Smooth muscle cell (in vitro differentiated cells): ENCODE data around the gene VPS45. TPM values are rescaled to one million over a fixed set of nuclear protein-coding genes. Genes with fewer than 3 reads are reported as not detected.

Experiments
- DNase-seq: peaks from one replicate; lab custom pipeline; 2025; ENCODE audit not compliant: unreplicated experiment; lab: John Stamatoyannopoulos, UW
- H2AFZ ChIP-seq: fragments of 200-600 bp; sonication (generic); 2 replicates; pipeline ENCODE4 v1.6.0; 2016; ENCODE audit warnings: antibody characterized with exemption, low read depth, mild to moderate bottlenecking
- H3F3A ChIP-seq: fragments of 200-600 bp; sonication (generic); 2 replicates; pipeline ENCODE4 v1.6.0; 2017; ENCODE audit warnings: antibody characterized with exemption, low read depth
- H3K27ac ChIP-seq: fragments of 200-600 bp; sonication (generic); 2 replicates; pipeline ENCODE4 v1.5.1; 2016; ENCODE audit warnings: low read depth, mild to moderate bottlenecking
- H3K27me3 ChIP-seq: fragments of 200-600 bp; sonication (generic); 2 replicates; pipeline ENCODE4 v1.6.1; 2016; ENCODE audit warnings: low read depth, mild to moderate bottlenecking
- H3K36me3 ChIP-seq: fragments of 200-600 bp; sonication (generic); 2 replicates; pipeline ENCODE4 v1.5.1; 2016; ENCODE audit warnings: low read depth
- H3K4me1 ChIP-seq: fragments of 200-600 bp; sonication (generic); 2 replicates; pipeline ENCODE4 v1.5.1; 2016; ENCODE audit warnings: low read depth
- H3K4me2 ChIP-seq: fragments of 200-600 bp; sonication (generic); 2 replicates; pipeline ENCODE4 v1.6.0; 2016; ENCODE audit warnings: mild to moderate bottlenecking
- H3K4me3 ChIP-seq: fragments of 200-600 bp; sonication (generic); 2 replicates; pipeline ENCODE4 v1.5.1; 2016; ENCODE audit warnings: mild to moderate bottlenecking
- H3K79me2 ChIP-seq: fragments of 200-600 bp; sonication (generic); 2 replicates; pipeline ENCODE4 v1.6.0; 2016; ENCODE audit warnings: low read depth, mild to moderate bottlenecking
- H3K9ac ChIP-seq: fragments of 200-600 bp; sonication (generic); 2 replicates; pipeline ENCODE4 v1.6.0; 2016; ENCODE audit warnings: low read depth
- H3K9me3 ChIP-seq: fragments of 200-600 bp; sonication (generic); replicated peaks from 2 replicates; pipeline ENCODE4 v1.5.1; 2016; ENCODE audit warnings: low read depth
- H4K20me1 ChIP-seq: fragments of 200-600 bp; sonication (generic); 2 replicates; pipeline ENCODE4 v1.6.0; 2016; ENCODE audit warnings: low read depth
- CTCF ChIP-seq: fragments of 200-600 bp; sonication (generic); IDR thresholded peaks from 2 replicates; pipeline ENCODE4 v1.5.1; 2017; ENCODE audit warnings: borderline replicate concordance, mild to moderate bottlenecking, antibody characterized with exemption; ENCODE audit not compliant: insufficient read depth, poor library complexity, severe bottlenecking
- WGBS: methylation state at CpG from one replicate; pipeline ENCODE4 v1.1.7; 2016; ENCODE audit warnings: low lambda C conversion rate; 5-methylcytosine and 5-hydroxymethylcytosine counted together
- polyA plus RNA-seq: library from polyadenylated mRNA; unstranded; fragments of >200 nt; fragmentation: Nextera tagmentation; extraction: Ambion mirVana; gene quantifications from 2 replicates; pipeline ENCODE4 v1.2.1, GENCODE V29; 2016
- total RNA-seq: library from RNA; depleted of rRNA; stranded (reverse); fragments of >200 nt; gene quantifications from 2 replicates; pipeline ENCODE4 v1.2.3, GENCODE V29; 2014

VPS45 gene
- total and polyA plus RNA-seq, 2 experiments from 2014 or later = 28.6 to 44.7 TPM

DNA sequence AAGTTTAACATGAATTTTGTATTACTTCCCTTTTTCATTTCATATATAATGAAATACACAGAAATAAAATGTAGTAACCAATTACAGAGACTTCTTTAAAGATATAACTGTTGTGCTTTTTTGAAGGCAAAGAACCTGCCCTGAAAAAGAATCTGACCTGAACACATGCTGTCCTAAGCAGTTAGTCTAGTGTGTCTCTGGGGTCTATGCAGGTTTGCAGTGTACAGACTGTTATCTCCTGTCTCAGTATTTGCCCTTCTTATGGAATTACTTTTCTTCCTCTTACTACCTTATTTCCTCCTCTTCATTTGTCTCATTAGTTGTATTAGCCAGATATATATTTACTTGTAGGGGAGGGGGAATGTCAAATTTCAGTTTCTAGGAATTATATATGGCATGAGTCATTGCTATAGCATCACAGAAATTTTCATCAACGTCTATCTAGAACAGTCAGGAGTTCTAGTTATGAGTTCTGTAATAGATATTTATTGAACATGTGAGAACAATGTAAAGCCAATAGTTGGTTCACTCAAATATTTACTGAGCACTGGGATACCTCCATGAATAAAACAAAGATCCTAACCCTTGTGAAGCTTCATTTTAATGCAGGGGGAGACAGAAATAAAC is 53.8 kb downstream of the VPS45 start:
- H3K9me3 ChIP-seq = no peaks in the 10 kb centered on the region
- no peaks in the 10 kb centered on the region for H3K36me3 ChIP-seq
- H4K20me1 ChIP-seq = no peaks in the 10 kb centered on the region
- H3K79me2 ChIP-seq = no peaks in the 10 kb centered on the region
- no peak for TF ChIP-seq CTCF
- WGBS = 73% methylated on average over 1 of the region's 1 CpG
- no peak overlapping the region for H3K9ac ChIP-seq
- H3K27ac ChIP-seq = no peak overlapping the region
- no peak for DNase-seq
- no peaks in the 10 kb centered on the region for H3K27me3 ChIP-seq
- no peak overlapping the region for H3K4me3 ChIP-seq
- no peak overlapping the region for H3K4me2 ChIP-seq
- H2AFZ ChIP-seq = no peak overlapping the region
- H3K4me1 ChIP-seq = no peaks in the 10 kb centered on the region
- no peaks in the 10 kb centered on the region for H3F3A ChIP-seq

GRCh38 chr1:150126811-150127210 is 59.2 kb downstream of the VPS45 start:
- Histone ChIP-seq H3K4me3 (no peak overlapping the region), H4K20me1 (no peaks in the 10 kb centered on the region), H3K36me3 (no peaks in the 10 kb centered on the region), H3K79me2 (no peaks in the 10 kb centered on the region), H3K4me2 (no peak overlapping the region), H3K4me1 (no peaks in the 10 kb centered on the region), H3K27me3 (no peaks in the 10 kb centered on the region), H3K9ac (no peak overlapping the region), H2AFZ (no peak overlapping the region), H3K27ac (no peak overlapping the region), H3F3A (no peaks in the 10 kb centered on the region), H3K9me3 (no peaks in the 10 kb centered on the region)
- no peak for TF ChIP-seq CTCF
- 92% methylated on average over 2 of the region's 2 CpGs for WGBS
- DNase-seq = no peak

DNA sequence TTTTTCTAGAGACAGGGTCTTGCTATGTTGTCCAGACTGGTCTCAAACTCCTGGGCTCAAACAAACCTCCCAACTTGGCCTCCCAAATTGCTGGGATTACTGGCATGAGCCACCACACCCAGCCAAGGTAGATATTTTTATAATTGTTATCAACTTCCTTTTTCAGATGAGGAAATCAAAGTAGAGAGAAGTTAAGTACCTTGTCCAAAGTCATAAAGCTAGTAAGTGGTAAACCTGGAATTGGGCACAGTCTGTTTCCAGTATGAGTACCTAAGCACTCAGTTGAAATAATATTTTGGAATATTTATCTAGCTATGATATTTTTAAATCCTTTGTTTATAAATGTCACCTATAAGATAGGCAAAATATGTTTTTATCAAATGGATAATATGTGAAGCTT is 59.9 kb downstream of the VPS45 start:
- Histone ChIP-seq H3K36me3 (no peaks in the 10 kb centered on the region), H3K9ac (no peak overlapping the region), H3K4me3 (no peak overlapping the region), H2AFZ (no peak overlapping the region), H3K4me2 (no peak overlapping the region), H3K27ac (no peak overlapping the region), H3K79me2 (no peaks in the 10 kb centered on the region), H3K27me3 (no peaks in the 10 kb centered on the region), H3K9me3 (no peaks in the 10 kb centered on the region), H3K4me1 (no peaks in the 10 kb centered on the region), H4K20me1 (no peaks in the 10 kb centered on the region), H3F3A (no peaks in the 10 kb centered on the region)
- TF ChIP-seq CTCF = no peak
- DNase-seq = no peak

DNA sequence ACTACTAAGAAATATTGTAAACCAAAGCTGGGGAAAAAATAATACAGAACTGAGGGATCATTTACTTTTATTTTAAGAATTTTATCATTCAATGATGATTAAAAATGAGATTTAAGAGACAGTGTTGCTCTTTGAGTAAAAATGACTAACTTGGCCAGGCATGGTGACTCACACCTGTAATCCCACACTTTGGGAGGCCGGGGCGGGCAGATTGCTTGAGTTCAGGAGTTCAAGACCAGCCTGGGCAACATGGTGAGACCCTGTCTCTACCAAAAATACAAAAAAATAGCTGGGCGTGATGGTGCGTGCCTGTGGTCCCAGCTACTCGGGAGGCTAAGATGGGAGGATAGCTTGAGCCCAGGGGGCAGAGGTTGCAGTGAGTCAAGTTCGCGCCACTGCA is 60.3 kb downstream of the VPS45 start:
- WGBS = 98% methylated on average over 7 of the region's 7 CpGs
- Histone ChIP-seq H3F3A (no peaks in the 10 kb centered on the region), H2AFZ (no peak overlapping the region), H3K36me3 (no peaks in the 10 kb centered on the region), H3K79me2 (no peaks in the 10 kb centered on the region), H3K9ac (no peak overlapping the region), H3K27me3 (no peaks in the 10 kb centered on the region), H3K4me2 (no peak overlapping the region), H3K4me1 (no peaks in the 10 kb centered on the region), H3K4me3 (no peak overlapping the region), H3K27ac (no peak overlapping the region), H4K20me1 (no peaks in the 10 kb centered on the region), H3K9me3 (no peaks in the 10 kb centered on the region)
- TF ChIP-seq CTCF = no peak
- no peak for DNase-seq
